ENCODE results near the gene SLC38A8.

SLC38A8 gene

GRCh38 chr16:84068041-84068440 lies 25.4 kb upstream of the SLC38A8 start:
- DNase-seq = no peak

- DNase-seq = no peak
These were observed 25.0 kb upstream of the SLC38A8 start for GRCh38 chr16:84067640-84068039.

GRCh38 chr16:84065536-84066132 lies 23.0 kb upstream of the SLC38A8 start:
- DNase-seq = no peak

- no peak for DNase-seq
These were observed 21.4 kb upstream of the SLC38A8 start for GRCh38 chr16:84063980-84064379.

- DNase-seq = no peak
These were observed 20.4 kb upstream of the SLC38A8 start for GRCh38 chr16:84062734-84063640.

- no peak for DNase-seq
These were observed 18.7 kb upstream of the SLC38A8 start for GRCh38 chr16:84061236-84061819.

GRCh38 chr16:84059946-84060901 lies 17.6 kb upstream of the SLC38A8 start:
- no peak for DNase-seq

- no peak for DNase-seq
These were observed 16.5 kb upstream of the SLC38A8 start for GRCh38 chr16:84059111-84059510.

GRCh38 chr16:84058664-84059063 lies 16.1 kb upstream of the SLC38A8 start:
- no peak for DNase-seq

GRCh38 chr16:84058211-84058610 lies 15.6 kb upstream of the SLC38A8 start:
- no peak for DNase-seq

- DNase-seq = no peak
These were observed 14.3 kb upstream of the SLC38A8 start for GRCh38 chr16:84056933-84057332.

- DNase-seq = no peak
These were observed 13.4 kb upstream of the SLC38A8 start for GRCh38 chr16:84055801-84056634.

GRCh38 chr16:84055366-84055765 lies 12.8 kb upstream of the SLC38A8 start:
- DNase-seq = no peak

- DNase-seq = no peak
These were observed 12.3 kb upstream of the SLC38A8 start for GRCh38 chr16:84054916-84055315.

- no peak for DNase-seq
These were observed 11.7 kb upstream of the SLC38A8 start for GRCh38 chr16:84054271-84054670.

GRCh38 chr16:84053237-84053636 lies 10.6 kb upstream of the SLC38A8 start:
- DNase-seq = no peak

- no peak for DNase-seq
These were observed 9.6 kb upstream of the SLC38A8 start for GRCh38 chr16:84052071-84052622.

GRCh38 chr16:84050316-84050715 lies 7.7 kb upstream of the SLC38A8 start:
- DNase-seq = no peak

GRCh38 chr16:84049403-84050060 lies 6.9 kb upstream of the SLC38A8 start:
- DNase-seq = no peak

GRCh38 chr16:84048871-84049270 lies 6.3 kb upstream of the SLC38A8 start:
- no peak for DNase-seq

GRCh38 chr16:84048270-84048669 lies 5.7 kb upstream of the SLC38A8 start:
- no peak for DNase-seq
